Measurements from ENCODE around the gene SNW1.
A peak's percentile ranks its signal among the peaks of the same experiment; 100 is the strongest.
"Not testable (repeated sequence)": the region's sequence is repeated elsewhere in the genome, so short reads cannot be mapped to it uniquely, and the experiment has no call there.

The SNW1 gene

DNA sequence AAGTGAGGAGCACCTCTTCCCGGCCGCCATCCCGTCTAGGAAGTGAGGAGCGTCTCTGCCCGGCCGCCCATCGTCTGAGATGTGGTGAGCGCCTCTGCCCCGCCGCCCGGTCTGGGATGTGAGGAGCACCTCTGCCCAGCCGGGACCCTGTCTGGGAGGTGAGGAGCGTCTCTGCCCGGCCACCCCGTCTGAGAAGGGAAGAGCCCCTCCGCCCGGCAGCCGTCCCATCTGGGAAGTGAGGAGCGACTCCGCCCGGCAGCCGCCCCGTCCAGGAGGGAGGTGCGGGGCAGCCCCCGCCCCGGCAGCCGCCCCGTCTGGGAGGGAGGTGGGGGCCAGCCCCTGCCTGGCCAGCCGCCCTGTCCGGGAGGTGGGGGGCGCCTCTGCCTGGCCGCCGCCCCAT lies 13.5 kb downstream of the SNW1 start:
- not testable (repeated sequence) for DNase-seq

DNA sequence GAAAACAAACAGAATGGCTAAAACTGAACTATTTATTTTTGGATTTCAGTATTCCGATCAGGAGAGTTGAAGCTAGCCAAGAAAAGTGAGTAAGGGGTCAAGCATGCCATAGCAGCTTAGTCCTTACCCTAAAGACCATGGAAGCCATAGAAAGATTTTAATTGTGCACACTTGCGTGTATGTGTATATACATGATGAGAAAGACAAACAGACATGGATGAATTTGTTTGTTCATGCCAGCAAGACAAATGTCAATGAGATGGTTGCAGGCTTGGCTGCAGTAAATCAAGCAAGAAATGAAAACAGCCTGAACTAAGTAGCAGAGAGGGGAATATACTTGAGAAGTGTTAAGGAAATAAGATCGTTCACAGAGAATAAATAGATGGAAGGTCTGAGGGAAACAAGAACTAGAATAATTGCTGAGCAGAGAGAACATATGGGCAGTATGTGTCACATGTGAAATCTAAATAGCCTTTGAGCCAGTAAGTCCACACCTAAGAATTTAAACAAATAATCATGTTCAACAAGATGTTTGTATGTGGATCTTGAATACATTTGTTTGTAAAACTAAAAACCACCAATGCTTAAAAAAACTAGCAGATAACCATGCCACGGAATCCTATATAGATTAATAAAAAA lies 14.8 kb downstream of the SNW1 start:
- DNase-seq: no peak

DNA sequence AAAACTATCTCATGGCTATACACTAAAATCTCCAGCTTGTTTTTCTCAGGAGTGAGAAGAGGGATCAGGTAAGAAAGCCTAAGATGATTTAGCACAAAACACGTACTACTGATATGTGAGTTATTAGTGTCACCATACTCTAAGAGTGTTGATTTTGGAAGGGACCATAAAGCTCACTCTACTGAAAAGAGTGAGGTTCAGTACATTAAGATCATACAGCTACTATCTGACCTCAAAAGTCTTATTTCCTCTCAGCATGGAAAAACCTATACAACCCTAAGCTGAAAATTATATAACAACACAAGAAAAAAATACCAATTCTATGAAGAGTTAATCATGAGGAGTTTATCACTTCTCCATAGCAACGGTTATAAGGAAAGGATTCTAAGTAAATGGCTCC lies 19.5 kb downstream of the SNW1 start:
- no peak for DNase-seq

DNA sequence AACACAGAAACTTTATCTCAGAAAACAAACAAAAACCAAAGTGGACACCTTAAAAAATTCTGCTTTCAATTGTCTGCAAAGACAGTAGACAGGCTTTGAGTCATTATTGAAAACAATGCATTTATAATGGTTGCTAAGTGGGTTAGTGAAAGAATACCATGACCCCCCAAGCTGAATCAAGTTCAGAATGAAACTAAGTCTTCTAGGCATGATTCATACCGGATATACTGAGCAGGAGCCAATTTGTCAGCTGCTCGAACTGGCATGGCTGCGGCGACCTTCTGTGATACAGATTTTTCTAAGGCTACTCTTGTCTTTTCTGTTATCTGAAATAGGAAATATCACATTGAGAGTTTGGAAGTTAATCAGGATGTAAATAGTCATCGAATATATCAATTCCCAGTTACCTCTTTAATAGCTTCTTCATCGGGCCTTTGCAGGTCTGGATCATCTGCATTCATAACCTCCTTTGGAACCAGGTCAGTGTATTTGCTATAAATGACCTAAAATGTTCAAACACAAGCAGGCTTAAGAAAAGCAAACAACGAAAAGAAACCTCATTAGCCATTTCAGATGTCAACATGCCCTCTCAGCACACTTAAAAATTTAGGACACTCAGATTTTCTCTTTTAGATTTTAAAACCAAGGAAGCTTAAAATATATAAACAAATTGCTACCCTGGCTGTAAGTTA lies 22.3 kb downstream of the SNW1 start:
- DNase-seq: no peak

DNA sequence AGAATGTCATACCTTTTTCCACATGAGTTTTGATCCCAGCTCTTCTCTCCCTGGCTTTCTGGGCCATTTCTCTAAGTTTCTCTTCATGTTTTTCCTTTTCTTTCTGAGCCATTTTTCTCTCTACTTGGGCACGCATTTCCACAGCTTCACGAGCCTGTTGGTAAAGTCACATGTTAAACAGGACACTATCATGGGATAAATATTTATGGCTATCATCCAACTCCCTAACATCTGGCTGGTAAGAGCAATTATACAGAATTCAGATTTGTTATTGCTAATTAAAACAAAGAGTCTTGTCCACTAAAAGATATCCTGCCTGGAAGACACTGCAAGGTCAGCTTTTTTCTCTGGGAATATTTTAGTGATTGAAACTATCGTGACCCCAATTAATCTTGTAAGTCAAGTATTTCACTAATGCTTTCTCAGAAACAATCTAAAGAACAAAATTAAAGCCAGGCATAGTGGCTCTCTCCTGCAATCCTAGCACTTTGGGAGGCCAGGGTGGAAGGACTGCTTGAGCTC lies 29.9 kb downstream of the SNW1 start:
- no peak for DNase-seq

DNA sequence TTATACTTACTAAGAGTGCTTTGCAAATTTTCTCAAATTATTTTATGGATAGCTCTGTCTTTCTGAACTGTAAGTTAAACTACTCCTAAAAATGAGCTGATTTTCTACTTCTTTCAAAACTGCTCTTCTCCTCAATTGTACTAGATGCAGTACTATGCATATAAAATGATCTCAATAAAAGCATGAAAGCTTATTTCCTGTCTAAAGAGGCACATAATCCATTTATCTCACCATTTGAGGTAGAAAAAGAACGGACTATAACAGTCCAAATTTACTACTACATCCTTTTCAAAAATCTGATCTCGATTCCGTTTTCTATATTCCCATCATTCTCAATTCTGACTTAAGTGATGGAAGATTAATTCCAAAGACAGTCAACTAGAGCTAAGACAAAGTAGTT lies 38.7 kb downstream of the SNW1 start:
- DNase-seq: no peak

DNA sequence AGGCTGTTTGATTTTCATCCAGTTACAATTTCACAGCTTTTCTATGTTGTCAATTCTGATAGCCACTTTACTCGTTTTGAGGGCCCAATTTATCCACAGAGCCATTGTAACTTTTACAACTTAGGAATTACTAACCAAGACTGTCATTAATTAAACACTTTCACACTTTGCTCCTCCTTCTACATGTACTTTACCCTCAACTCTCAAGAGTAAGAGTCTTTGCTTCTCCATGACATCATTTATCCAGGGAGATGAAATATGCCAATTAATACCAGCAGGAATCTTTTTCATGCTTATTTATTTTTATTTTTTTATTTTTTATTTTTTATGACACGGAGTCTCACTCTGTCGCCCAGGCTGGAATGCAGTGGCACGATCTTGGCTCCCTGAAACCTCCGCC lies 39.5 kb downstream of the SNW1 start:
- DNase-seq: no peak

DNA sequence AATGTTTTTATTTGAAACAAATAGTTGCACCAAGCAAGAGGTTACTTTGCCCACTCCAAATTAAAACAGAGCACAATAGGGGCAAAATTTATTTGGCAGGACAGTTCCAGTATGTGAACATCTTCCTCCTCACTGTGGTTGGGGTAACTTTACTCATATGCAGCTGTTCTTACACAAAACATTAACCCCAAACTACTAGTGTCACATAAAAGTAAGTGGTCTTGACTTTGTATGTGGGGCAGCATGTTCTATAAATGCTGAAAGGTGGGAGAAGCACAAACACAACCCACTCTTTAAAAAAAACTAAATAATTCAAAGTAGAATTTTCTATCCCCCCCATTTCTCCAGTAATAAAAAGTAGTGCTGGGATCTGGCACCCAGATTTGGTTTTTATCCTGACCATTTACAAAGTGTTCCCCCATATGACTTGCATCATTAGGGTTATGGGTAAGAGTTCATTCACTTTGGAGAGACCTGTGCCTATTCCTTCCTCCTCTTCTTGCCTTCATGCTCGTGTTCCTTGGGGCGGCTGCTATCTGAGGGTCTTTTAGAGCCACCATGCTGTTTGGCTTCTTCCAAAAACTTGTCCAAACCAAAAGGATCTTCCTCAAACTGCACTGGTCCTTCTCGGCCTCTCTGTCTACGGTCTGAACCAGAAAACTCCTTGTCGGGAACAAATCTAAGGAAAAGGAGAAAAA lies 43.2 kb downstream of the SNW1 start:
- no peak for DNase-seq

DNA sequence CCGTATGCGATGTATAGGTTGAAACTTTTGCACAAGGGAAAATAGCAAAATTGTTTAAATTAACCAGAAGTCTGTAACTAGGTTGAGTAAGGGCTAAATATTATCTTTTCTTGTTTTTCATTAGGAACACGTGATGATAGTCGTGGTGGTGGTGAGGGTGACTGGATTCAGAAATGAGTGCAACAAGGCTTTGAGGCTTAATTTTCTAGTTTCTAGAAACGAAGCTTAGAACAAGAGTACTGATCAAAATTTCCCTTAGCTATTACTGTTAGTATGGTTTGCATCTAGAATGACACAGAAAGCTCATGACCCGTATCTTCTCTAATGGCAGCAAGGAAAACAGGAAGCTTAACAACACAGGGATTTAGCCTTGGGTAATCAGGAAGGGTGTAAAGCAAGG lies 46.0 kb downstream of the SNW1 start:
- DNase-seq: no peak

DNA sequence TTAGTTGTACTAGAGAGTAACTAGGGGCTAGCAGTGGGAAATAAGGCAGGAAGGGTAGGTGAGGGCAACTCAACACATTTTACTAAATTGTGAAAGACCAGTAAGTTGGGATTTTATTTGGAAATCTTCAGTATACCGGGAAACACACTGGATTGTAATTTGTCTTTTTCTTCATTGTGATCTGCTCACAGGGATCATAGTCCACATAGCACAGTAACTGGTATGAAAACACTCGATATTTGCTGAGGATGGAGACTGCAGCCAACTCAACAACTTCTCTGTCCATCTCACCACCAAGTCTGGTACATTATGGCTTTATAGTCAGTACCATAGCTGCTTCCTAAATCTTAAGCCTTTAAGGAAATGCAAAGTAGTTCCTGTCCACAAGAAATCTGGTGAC lies 50.6 kb downstream of the SNW1 start:
- no peak for DNase-seq

DNA sequence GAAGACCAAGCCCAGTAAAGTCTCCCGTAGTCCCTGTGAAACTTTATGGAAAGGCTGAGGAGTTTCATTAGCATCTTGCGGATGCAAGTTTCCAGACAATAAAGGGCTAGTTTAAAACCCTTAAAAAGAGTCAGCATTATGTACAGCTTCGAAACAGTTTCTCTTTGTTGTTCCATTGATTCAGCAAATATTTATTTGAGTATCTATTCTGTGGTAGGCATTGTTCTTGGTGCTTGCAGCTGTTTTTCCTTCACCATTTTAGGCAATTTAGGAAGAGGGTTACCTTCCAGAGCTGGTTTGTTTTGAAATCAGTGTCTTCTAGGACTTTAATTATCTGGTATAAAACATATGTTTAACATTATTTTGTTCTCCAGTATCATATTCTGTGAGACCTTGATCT lies 51.5 kb downstream of the SNW1 start:
- DNase-seq: no peak

DNA sequence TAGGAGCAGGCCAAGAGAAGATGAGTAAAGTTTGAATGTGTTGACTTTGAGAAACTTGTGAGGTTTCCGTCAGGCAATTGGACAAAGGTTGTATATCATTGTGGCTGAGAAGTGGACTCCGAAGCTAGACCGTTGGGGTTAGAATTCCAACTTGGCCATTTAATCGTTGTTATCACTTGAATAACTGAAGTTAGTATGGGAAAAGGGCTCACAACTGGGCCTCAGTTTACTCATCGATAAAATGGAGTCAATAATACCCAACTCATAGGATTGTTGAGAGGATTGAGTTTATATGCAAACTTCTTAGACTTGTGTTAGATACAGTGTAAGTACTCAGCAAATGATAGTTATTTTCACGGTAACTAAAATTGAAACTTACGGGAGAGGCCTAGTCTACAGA lies 52.2 kb downstream of the SNW1 start:
- no peak for DNase-seq

DNA sequence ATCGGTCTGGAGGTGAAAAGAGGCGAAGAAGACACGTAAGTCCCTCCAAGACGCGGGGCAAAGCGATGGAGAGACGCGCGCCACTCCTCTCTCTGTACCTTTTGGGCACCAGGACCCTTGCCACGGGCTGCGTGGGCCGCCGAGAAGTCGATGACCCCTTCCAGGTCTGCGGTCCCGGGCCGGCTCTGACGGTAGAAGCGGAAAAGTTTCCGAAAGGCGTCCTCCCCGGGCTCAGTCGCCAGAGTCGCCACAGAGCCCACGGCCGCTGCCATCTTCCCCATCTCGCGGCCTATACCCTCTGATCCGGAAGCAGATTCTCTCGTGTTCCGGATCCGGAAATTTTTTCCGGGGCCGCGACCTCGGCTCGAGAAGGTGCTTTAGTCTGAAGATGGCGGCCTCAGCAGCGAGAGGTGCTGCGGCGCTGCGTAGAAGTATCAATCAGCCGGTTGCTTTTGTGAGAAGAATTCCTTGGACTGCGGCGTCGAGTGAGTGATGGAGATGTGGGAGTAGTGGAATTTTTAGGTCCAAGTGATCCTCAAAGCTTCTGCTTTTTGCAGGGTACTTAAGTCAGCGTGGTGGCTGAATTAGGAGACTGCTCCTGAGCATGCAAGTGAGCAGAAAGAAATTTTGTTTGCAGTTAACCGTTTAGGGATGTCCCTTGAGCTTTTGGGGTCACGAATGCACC lies 53.1 kb downstream of the SNW1 start, which contains the start of the genes ALKBH1 and SLIRP:
Gene ALKBH1 (minus strand): TSS at position 300 of the 685 bp plus-strand sequence. CDS start 19 bp downstream, at position 281.
Gene SLIRP (plus strand): TSS at position 380 of the 685 bp plus-strand sequence. CDS start 9 bp downstream, at position 389.
- peak; percentile 94 for DNase-seq

DNA sequence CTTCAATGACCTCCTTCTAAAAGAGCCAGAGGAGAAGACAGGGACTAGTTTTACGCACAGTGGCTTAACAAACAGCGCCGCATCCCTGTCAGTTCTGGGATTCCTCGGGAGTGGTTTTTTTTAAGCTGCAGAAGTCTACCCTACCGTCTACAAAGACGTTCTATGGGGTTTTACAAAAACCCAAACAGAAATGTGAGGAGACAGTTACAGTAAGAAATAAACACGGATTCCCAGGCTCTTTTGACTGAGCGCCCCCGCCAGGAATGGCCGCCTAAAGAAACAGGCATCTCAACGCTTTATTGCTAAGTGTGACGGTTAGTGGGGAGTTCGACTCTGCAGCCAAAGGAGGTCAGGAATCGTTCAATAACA lies 53.6 kb downstream of the SNW1 start:
- peak; percentile 42 for DNase-seq

DNA sequence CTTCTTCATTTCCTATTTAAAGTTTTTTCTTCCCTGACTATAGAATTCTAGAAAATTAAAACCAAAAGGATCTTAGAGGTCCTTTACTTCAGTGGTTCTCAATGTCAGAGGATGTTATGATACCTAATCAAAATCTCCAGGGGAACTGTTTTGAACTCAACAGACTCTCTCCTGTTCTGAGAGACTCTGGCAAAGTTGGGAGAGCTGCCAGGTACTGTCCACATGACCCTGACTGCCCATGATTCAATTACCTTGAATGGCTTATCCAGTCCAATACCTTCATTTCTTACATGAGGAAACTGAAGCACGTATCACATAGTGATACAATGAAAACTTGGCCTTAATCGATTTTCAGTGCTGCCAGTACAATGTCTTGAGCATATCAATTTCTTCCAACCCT lies 69.7 kb downstream of the SNW1 start:
- DNase-seq: no peak

DNA sequence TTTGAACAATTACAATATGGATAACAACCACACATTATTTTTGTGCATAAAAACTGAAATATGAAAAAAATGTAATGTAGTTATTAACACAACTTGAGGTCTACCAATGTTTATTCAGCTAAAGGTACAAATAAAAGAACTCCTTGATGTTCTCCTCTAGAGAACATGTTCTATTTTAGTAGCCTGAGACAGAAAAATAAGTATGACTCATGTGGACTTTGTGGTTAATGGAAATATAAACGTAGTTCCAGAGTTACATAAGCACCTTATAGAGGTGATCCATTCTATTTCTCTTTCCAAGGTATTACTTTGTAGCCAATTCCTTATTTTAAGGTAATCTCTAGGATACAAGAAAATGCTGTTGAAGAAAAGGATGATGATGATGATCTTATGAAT lies 78.8 kb downstream of the SNW1 start:
- DNase-seq: no peak

DNA sequence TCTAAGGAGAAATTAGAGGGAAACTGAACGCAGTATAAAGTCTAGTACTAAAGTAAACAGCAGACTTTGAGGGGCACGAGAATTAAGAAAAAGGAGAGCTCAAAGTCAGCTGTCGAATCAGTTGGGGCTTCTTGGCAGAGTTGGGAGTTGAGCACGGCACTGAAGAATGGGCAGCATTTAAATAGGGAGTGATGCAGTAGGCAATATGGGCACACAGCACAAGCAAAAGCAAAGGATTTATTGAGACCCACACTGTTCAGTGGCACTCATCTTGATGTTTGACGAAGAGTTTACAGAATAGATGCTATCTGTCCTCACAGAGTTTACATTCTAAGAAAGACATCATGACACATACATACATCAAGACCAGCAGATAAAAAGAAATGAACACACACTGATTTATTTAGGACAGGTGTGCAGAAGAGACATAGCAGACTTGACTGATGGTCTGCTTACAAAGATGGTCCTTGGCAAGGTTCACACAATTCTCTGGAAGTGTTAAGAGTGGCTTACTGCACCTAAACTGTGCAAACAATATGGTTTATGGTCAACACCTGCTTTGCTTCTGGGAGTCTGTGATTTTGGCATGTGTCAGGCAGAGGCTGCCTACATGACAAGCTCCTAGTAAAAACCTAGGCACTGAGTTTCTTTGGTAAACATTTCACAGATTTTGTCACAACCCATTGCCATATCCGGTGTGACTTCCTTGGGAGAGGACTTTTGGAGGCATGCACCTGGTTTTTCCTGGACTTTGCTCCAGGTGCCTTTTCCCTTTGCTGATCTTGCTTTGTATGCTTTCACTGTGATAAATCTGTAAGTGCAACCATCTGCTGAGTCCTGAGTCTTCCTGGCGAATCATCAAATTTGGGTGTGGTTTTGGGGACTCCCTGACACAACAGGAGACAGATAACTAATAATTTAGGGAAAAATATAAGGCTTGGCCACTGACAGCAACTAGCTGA lies 79.5 kb downstream of the SNW1 start:
- peak; percentile 46 for DNase-seq

DNA sequence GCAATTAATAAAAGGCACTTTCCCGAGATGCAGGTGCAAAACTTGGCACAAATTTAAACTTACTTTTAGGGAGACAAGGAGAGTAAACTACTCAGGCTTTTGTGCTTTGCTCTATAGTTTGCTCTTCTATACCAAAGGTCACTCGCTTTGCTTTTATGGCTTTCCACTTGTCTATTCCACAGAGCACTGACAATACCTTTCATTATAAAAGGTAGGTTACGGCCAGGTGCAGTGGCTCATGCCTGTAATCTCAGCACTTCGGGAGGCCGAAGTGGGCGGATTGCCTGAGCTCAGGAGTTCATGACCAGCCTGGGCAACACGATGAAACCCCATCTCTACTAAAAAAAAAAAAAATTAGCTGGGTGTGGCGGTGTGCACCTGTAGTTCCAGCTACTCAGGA lies 86.0 kb downstream of the SNW1 start:
- no peak for DNase-seq

DNA sequence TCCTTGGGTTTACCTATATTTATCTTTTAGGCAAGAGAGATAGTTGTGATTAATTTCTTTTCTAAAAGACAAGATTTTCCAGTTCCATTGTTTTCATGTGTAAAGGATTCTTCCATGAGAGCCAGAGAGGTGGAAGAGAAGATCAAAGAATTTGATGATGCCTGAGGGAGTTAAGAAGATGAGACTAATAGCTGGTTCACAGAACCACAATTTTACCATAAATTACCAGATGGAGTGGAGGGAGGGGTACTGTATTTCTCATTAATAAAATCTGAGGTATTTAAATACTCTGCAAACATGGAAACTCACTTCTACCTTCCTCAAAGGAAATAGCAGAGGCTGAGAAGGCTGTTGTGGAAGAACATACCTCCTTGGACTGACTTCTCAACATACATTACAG lies 87.8 kb downstream of the SNW1 start:
- DNase-seq: no peak

Data from NCI-H1694 (cell line).